Measurements from ENCODE around the gene OAS2.
A peak's percentile ranks its signal among the peaks of the same experiment; 100 is the strongest.
"Not testable (repeated sequence)": the region's sequence is repeated elsewhere in the genome, so short reads cannot be mapped to it uniquely, and the experiment has no call there.

Gene OAS2

DNA sequence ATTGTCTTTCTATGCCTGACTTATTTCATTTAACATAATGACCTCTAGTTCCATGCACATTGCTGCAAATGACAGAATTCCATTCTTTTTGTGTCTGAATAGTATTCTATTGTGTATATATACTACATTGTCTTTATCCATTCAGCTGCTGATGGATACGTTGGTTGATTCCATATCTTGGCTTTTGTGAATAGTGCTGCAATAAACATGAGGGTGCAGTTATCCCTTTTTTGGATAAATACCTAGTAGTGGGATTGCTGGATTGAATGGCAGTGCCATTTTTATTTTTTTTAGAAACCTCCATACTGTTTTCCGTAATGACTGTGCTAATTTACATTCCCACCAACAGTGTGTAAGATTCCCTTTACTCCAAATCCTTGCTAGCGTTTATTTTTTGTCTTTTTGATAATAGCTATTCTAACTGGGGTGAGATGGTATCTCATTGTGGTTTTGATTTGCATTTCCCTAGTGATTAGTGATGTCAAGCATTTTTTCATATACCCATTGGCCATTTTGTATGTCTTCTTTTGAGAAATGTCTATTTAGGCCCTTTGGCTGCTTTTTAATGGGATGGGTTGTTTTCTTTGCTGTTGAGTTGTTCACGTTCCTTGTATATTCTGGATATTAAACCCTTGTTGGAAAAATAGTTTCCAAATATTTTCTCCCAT, 2.3 kb downstream of the OAS2 start:
- DNase-seq (ENCODE audit: low read depth, low spot score) = no peak

- DNase-seq (ENCODE audit: low read depth, low spot score) = no peak
Observed at GRCh38 chr12:112985642-112986290, 7.4 kb downstream of the OAS2 start.

GRCh38 chr12:112986291-112986800, 8.0 kb downstream of the OAS2 start:
- DNase-seq (ENCODE audit: low read depth, low spot score) = no peak

DNA sequence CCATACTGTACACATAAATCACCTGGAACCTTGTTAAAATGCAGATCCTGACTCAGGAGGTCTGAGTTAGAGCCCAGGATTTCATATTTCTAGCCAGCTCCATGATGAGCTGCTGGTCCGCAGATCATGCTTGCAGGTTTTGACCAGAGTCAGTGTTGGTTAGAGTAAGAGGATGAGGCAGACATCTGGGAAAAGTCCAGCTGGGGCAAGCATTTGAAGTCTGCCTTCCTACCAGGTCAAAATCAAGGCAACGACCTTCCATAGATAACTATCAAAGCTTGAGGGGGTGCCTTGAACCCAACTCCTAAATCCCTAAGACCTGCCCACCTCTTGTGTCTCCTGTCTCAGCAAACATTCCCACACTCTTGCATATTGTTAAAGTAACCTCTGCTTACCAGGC, 9.2 kb downstream of the OAS2 start:
- DNase-seq (ENCODE audit: low read depth, low spot score) = no peak

GRCh38 chr12:112988224-112988623, 9.9 kb downstream of the OAS2 start:
- DNase-seq (ENCODE audit: low read depth, low spot score) = no peak

- not testable (repeated sequence) for DNase-seq (ENCODE audit: low read depth, low spot score)
Observed at GRCh38 chr12:112988823-112989385, 10.6 kb downstream of the OAS2 start.

GRCh38 chr12:112989806-112990205, 11.5 kb downstream of the OAS2 start:
- DNase-seq (ENCODE audit: low read depth, low spot score) = no peak

DNA sequence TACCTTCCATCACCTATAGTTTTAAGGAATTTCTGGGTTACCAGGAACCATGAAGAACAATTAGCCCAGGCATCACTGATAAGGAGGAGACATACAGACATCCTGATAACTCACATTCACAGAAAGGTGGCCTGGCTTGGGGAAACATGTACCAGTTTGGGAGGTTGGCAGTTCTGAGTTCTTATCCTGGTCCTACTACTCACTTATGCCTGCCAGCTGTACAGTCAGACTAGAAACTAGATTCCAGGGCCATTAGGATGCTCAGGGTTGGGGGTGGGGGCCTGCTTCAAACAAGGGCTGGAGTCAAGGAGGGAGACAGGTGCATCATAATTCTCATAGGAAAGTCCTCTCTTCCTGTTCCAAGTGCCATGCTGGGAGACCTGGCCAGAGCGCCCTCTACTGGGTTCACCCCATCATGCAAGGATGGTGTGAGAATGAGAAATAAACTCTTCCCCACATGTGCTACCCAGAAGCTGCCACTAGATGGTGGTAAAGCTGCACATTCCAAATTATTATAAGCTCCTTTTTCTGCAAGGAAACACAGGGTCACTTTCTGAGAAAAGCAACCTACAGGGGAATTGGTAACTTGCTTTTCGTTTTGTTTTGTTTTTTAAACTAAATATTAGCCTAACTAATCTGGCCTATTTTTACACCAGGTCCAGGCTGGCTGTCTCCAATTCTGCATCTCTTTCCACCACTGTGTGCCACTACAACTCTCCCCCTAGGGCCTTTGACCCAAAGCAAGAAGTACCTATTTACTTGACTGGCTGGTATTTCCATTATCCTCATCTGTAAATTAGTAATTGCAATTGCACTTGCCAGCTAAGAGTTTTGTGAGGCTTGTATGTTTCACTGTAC, 14.5 kb downstream of the OAS2 start:
- DNase-seq (ENCODE audit: low read depth, low spot score) = peak; percentile 42

GRCh38 chr12:112995008-112995407, 16.7 kb downstream of the OAS2 start:
- no peak for DNase-seq (ENCODE audit: low read depth, low spot score)

- no peak for DNase-seq (ENCODE audit: low read depth, low spot score)
Observed at GRCh38 chr12:112996501-112996900, 18.2 kb downstream of the OAS2 start.

- no peak for DNase-seq (ENCODE audit: low read depth, low spot score)
Observed at GRCh38 chr12:112997506-112997905, 19.2 kb downstream of the OAS2 start.

- DNase-seq (ENCODE audit: low read depth, low spot score) = no peak
Observed at GRCh38 chr12:112998987-112999767, 20.9 kb downstream of the OAS2 start.

DNA sequence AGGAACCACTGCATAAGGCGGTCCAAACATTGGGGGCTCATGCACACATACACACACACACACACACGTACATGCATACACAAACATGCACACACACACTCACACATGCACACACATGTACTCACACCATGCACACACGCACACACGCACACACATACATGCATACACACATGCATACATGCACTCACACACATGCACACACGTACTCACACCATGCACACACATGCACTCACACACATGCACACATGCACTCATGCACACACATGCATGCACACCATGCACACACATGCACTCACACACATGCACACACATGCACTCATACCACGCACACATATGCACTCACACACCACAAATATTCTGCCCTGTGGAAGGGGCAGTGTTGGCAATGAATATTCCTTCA, 22.1 kb downstream of the OAS2 start:
- DNase-seq (ENCODE audit: low read depth, low spot score) = no peak

DNA sequence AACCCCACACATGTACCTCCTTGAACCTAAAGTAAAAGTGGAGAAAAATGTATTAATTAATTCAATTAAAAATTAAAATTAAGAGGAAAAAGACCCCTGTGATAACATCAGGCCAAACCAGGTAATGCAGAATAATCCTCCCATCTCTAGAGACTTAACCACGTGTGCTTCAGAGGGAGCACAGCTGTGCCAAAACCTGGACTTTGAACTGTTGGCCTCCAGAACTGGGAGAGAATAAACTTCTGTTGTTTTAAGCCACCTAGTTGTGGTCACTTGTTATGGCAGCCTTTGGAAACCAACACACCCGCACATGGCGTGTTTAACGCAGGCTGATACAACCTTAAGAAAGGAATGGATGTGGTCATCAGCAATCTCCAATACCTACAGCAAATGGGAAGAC, 23.8 kb downstream of the OAS2 start:
- no peak for DNase-seq (ENCODE audit: low read depth, low spot score)

GRCh38 chr12:113002676-113003075, 24.4 kb downstream of the OAS2 start:
- no peak for DNase-seq (ENCODE audit: low read depth, low spot score)

GRCh38 chr12:113003636-113004035, 25.3 kb downstream of the OAS2 start:
- no peak for DNase-seq (ENCODE audit: low read depth, low spot score)

- no peak for DNase-seq (ENCODE audit: low read depth, low spot score)
Observed at GRCh38 chr12:113005762-113006161, 27.4 kb downstream of the OAS2 start.

- DNase-seq (ENCODE audit: low read depth, low spot score) = no peak
Observed at GRCh38 chr12:113006206-113006605, 27.9 kb downstream of the OAS2 start.

DNA sequence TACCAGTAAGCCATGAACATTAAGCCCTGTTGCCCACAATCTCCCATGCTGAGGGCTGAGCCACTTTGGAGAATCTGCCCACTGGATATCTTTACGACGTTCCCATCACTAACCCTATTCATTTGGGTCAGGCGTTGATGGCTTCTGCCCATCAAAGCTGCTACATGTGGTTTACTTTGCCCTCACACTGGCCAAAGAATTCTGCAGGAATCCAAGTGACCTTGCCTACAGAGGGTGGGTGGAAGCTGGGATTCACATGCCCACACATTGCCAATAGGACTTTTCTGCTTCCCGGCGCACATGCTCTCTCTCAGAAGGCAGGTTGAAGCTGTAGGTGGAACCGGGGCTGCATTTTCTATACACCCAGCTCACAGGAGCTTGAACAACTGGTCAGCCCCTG, 28.3 kb downstream of the OAS2 start:
- no peak for DNase-seq (ENCODE audit: low read depth, low spot score)

GRCh38 chr12:113007166-113007565, 28.8 kb downstream of the OAS2 start:
- DNase-seq (ENCODE audit: low read depth, low spot score) = no peak

- DNase-seq (ENCODE audit: low read depth, low spot score) = no peak
Observed at GRCh38 chr12:113010701-113011100, 32.4 kb downstream of the OAS2 start.
